Measurements from ENCODE around the gene RTKN2.

RTKN2 gene

GRCh38 chr10:62253704-62254103 lies 14.9 kb downstream of the RTKN2 start:
- TF ChIP-seq CTCF (IDR thresholded peaks at IDR 0.05; ENCODE audit: poor library complexity, severe bottlenecking): no peak
- DNase-seq (ENCODE audit: low spot score): no peak
- Histone ChIP-seq H3K4me1 (ENCODE audit: insufficient read depth, poor library complexity, severe bottlenecking) (peaks cover 6% of the 10 kb centered on the region), H3K27me3 (ENCODE audit: insufficient read depth, poor library complexity, severe bottlenecking) (no peaks in the 10 kb centered on the region), H3K4me3 (ENCODE audit: severe bottlenecking) (no peak overlapping the region), H3K9me3 (ENCODE audit: severe bottlenecking) (no peaks in the 10 kb centered on the region), H3K27ac (ENCODE audit: poor library complexity, severe bottlenecking) (no peak overlapping the region), H3K36me3 (ENCODE audit: low read depth) (peaks cover 11% of the 10 kb centered on the region)
- ATAC-seq (ENCODE audit: low read depth): no peak

DNA sequence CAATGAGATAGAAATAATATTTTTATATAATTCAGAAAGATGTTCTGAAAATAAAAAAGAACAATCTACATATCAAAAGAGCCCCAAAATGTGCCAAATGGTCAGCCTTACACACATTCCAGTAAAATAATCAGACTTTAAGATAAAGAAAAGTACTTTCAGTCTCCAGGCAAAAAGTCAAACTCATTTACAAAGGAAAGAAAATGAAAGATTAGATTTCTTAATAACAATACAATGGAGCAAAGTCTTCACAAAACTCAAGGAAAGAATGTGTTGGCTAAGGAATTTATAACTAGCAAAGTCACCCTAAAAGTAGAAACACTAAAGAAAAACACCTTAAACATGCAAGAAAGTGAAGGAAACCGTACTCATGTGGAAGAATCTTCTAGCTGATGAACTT lies 16.6 kb downstream of the RTKN2 start:
- TF ChIP-seq CTCF (IDR thresholded peaks at IDR 0.05; ENCODE audit: poor library complexity, severe bottlenecking): no peak
- no peak for DNase-seq (ENCODE audit: low spot score)
- no peaks in the 10 kb centered on the region for H3K27me3 ChIP-seq (ENCODE audit: insufficient read depth, poor library complexity, severe bottlenecking)

DNA sequence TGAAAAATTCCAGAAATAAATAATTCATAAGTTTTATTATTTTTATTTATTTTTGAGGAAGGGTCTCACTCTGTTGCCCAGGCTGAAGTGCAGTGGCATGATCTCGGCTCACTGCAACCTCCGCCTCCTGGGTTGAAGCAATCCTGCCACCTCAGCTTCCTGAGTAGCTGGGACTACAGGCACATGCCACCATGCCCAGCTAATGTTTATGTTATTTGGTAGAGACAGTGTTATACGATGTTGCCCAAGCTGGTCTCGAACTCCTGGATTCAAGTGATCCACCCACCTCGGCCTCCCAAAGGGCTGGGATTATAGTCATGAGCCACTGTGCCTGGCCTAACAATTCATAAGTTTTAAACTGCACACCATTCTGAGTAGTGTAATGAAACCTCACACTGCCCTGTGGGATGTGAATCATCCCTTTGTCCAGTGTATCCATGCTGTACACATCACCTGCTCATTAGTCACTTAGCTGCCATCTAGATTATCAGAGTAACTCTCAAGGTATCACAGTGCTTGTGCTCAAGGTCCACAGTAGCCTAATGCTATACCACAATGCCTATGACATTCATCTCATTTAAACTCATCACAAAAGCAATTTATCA lies 17.9 kb downstream of the RTKN2 start:
- Histone ChIP-seq H3K36me3 (ENCODE audit: low read depth) (no peaks in the 10 kb centered on the region), H3K27ac (ENCODE audit: poor library complexity, severe bottlenecking) (peak overlapping the region; percentile 44), H3K9me3 (ENCODE audit: severe bottlenecking) (no peaks in the 10 kb centered on the region), H3K27me3 (ENCODE audit: insufficient read depth, poor library complexity, severe bottlenecking) (no peaks in the 10 kb centered on the region), H3K4me1 (ENCODE audit: insufficient read depth, poor library complexity, severe bottlenecking) (peaks cover 6% of the 10 kb centered on the region), H3K4me3 (ENCODE audit: severe bottlenecking) (no peak overlapping the region)
- peak; percentile 40 for DNase-seq (ENCODE audit: low spot score)
- ATAC-seq (ENCODE audit: low read depth): peak; percentile 100
- TF ChIP-seq CTCF (IDR thresholded peaks at IDR 0.05; ENCODE audit: poor library complexity, severe bottlenecking): no peak

More for the DNA sequence above, 16.6 kb downstream of the RTKN2 start:
- Histone ChIP-seq H3K4me3 (ENCODE audit: severe bottlenecking) (no peak overlapping the region), H3K27ac (ENCODE audit: poor library complexity, severe bottlenecking) (no peak overlapping the region), H3K4me1 (ENCODE audit: insufficient read depth, poor library complexity, severe bottlenecking) (peaks cover 6% of the 10 kb centered on the region), H3K9me3 (ENCODE audit: severe bottlenecking) (no peaks in the 10 kb centered on the region), H3K36me3 (ENCODE audit: low read depth) (peaks cover 5% of the 10 kb centered on the region; the same call in 1 of the 2 replicates)
- no peak for ATAC-seq (ENCODE audit: low read depth)

DNA sequence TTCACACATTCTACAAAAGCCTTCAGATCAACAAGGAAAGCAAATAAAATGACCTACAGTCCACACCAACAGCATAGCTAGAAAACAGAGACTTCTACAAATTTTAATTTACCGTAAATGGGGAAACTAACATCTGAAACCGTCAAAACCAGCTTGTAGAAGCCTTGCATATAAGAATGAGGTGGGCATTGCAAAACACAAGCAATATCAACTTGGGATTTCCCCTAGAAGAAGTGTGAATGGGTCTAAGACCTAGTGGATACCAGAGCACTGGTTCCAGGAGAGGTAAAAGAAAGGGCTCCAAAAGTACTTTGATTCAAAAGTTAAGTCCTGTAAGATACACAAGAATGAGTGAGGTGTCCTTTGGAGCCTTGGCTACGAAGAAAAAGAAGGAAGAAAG lies 18.7 kb downstream of the RTKN2 start:
- no peaks in the 10 kb centered on the region for H3K27me3 ChIP-seq (ENCODE audit: insufficient read depth, poor library complexity, severe bottlenecking)
- H3K4me3 ChIP-seq (ENCODE audit: severe bottlenecking): no peak overlapping the region
- H3K9me3 ChIP-seq (ENCODE audit: severe bottlenecking): no peaks in the 10 kb centered on the region
- no peak for DNase-seq (ENCODE audit: low spot score)
- ATAC-seq (ENCODE audit: low read depth): no peak
- no peaks in the 10 kb centered on the region for H3K36me3 ChIP-seq (ENCODE audit: low read depth)
- no peak for TF ChIP-seq CTCF (IDR thresholded peaks at IDR 0.05; ENCODE audit: poor library complexity, severe bottlenecking)
- H3K4me1 ChIP-seq (ENCODE audit: insufficient read depth, poor library complexity, severe bottlenecking): peaks cover 13% of the 10 kb centered on the region
- H3K27ac ChIP-seq (ENCODE audit: poor library complexity, severe bottlenecking): peak overlapping the region; percentile 44

DNA sequence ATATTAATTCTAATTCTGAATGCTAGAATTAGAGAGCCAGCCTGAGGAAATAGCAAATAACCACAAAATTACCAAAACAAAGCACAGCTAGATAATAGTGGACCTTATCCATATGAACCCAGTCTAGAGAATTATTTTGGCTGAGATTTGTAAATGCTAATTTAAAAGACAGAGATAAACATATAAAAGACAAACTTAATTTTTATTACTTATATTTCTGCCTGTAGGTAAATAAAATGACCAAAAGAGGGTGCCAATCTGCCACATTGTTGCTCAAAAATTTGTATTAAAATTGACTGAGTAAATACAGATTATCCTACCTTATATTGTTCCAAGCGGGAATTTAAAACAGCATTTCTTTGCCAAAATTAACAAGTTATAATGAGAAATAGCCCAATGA lies 20.2 kb downstream of the RTKN2 start:
- H3K27me3 ChIP-seq (ENCODE audit: insufficient read depth, poor library complexity, severe bottlenecking): no peaks in the 10 kb centered on the region
- H3K27ac ChIP-seq (ENCODE audit: poor library complexity, severe bottlenecking): no peak overlapping the region
- no peaks in the 10 kb centered on the region for H3K36me3 ChIP-seq (ENCODE audit: low read depth)
- peak; percentile 83 for TF ChIP-seq CTCF (IDR thresholded peaks at IDR 0.05; ENCODE audit: poor library complexity, severe bottlenecking)
- H3K4me1 ChIP-seq (ENCODE audit: insufficient read depth, poor library complexity, severe bottlenecking): peaks cover 28% of the 10 kb centered on the region
- no peak for DNase-seq (ENCODE audit: low spot score)
- H3K4me3 ChIP-seq (ENCODE audit: severe bottlenecking): no peak overlapping the region
- ATAC-seq (ENCODE audit: low read depth): no peak
- no peaks in the 10 kb centered on the region for H3K9me3 ChIP-seq (ENCODE audit: severe bottlenecking)

Measured in RWPE2 (cell line).